ENCODE data around the gene RGS2.

RGS2 gene, protein sequence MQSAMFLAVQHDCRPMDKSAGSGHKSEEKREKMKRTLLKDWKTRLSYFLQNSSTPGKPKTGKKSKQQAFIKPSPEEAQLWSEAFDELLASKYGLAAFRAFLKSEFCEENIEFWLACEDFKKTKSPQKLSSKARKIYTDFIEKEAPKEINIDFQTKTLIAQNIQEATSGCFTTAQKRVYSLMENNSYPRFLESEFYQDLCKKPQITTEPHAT
- 32.1 to 70.6 (median 56.6) reads per million in 4 experiments for total RNA-seq

GRCh38 chr1:192808518-192809306 lies at the start of gene RGS2:
Gene RGS2 (plus strand): TSS chr1:192809039. CDS start chr1:192809072, 33 bp downstream.
- DNase-seq: peak; percentile 80

DNA sequence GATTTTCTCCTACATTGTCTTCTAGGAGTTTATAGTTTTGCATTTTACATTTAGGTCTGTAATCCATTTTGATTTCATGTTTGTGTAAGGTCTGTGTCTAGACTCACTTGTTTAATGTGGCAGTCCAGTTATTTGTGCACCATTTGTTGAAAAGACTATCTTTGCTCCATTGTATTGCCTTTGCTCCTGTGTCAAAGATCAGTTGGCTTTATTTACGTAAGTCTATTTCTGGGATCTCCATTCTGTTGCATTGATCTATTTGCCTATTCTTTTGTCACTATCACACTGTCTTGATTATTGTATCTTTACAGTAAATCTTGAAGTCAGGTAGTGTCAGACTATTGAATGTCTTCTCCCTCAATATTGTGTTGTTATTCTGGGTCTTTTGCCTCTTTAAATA lies 49.7 kb upstream of the RGS2 start:
- no peak for DNase-seq

- no peak for DNase-seq
Observed at GRCh38 chr1:192762265-192762664, 46.6 kb upstream of the RGS2 start.

DNA sequence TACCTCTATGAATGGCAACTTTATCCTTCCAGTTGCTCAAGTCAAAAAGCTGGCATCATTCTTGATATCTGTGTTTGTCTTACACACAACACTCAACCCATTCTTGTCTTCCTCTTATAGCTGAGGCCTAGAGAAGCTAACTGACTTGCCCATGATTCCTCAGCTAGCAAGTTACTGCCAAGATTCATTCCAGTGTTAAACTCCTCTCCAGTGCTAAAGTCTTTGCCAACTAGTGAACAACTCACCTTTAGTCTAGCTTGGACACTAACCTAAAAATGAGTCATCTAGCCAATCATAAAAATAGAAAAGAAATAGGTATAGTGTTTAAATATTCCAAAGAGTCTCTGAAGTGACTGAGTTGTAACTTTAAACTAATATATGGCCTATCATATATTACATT lies 45.6 kb upstream of the RGS2 start:
- DNase-seq: no peak

DNA sequence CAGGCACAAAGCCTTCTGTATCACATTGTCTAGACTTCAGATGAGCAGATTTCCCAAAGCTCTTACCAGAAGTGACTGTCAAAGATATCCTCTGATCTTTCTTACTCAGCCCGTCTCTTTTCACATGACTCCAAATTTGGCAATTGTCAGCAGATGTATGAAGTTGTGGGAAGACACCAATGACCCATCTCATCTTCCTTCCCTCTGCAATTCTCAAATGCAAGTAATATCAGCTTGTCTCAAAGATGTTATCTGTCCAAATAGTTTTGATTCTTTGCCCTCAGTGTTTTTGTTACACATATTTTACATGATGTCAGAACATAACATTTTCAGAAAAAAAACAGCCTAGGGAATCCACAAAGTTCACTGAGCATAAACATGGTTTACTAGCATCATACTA lies 45.1 kb upstream of the RGS2 start:
- no peak for DNase-seq

- no peak for DNase-seq
Observed at GRCh38 chr1:192764675-192765074, 44.2 kb upstream of the RGS2 start.

DNA sequence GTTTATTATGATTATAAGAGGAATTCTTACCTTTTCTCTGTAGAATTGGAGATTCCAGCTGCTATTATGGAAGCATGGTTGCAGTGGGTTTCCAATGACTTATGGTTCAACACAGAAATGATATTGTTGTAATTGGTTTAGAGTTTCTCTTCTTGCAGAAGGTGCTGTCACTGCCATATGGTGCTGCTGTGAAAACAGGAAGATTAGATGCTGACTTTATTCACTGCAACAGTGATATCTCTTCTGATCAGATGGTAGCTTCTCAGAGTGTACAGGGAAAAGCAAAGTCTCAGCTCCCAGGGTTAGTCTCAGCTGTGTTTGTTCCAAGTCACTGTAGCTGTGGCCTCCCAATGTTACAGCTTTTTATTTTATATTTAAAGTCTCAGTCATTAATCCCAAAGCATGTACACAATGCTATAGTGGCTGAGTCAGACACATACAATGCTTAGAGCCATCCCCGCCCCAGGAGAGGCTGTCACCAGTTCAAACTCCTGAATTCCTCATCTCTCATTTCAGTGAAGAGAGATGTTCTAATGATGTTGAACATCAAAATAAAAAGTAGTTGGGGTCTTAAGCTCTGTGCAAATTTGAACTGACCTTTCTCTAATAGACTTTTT lies 42.7 kb upstream of the RGS2 start:
- DNase-seq: no peak

GRCh38 chr1:192766876-192767275 lies 42.0 kb upstream of the RGS2 start:
- no peak for DNase-seq

GRCh38 chr1:192767798-192768197 lies 41.0 kb upstream of the RGS2 start:
- no peak for DNase-seq

- DNase-seq: no peak
Observed at GRCh38 chr1:192768463-192768862, 40.4 kb upstream of the RGS2 start.

GRCh38 chr1:192771341-192771740 lies 37.5 kb upstream of the RGS2 start:
- DNase-seq: no peak

DNA sequence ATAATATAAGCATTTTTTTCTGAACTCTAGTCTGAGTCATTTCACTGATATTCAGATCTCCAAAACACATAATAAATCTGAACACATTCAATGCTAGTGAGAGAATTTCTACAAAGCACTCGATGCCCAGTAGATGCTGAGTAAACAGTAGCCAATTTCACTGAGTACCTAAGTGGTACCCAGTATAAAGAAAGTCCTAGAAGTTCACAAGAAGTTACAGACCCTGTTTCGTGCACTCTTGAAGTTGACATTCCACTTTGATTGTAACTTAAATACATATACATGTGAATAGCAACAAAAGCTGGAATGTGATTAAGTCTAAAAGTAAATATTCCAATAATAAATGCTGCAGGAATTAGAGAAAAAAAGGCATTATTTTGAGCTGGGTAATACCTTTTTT lies 33.2 kb upstream of the RGS2 start:
- DNase-seq: no peak

DNA sequence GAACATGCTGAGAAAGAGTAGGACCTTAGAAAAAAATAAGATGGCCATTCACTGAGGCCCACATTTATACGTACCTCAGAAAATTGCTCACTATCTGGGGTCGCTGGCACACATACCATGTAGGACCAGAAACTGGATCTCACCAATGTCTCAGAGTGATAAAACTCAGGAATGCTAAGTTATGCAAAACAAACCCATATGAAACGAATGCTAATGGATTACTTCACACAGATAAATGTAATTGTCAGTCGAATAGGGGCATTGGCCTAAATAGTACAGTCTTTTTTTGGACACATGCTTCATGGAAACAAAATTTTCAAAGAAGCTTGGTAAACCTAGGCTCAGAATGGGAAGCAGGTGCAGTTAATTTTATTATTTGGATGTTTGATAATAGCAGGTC lies 32.6 kb upstream of the RGS2 start:
- DNase-seq: no peak

DNA sequence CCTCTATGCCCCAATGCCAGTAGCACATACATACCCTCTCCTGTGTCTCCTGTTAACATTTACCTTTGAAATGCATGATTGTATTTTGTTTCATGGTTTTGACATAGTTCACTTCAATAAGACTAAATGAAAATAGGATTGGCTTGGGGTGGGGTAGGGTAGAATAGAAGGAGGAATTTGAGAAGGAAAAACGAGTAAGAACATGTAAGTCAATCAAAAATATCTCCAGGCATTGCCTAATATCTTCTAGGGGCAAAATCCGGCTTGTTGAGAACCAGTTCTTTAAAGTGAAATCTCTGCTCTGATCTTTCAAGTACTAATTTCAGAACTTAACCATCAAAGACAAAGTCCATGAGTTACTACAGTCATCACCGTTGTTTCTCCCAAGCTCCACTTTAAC lies 31.8 kb upstream of the RGS2 start:
- DNase-seq: no peak

DNA sequence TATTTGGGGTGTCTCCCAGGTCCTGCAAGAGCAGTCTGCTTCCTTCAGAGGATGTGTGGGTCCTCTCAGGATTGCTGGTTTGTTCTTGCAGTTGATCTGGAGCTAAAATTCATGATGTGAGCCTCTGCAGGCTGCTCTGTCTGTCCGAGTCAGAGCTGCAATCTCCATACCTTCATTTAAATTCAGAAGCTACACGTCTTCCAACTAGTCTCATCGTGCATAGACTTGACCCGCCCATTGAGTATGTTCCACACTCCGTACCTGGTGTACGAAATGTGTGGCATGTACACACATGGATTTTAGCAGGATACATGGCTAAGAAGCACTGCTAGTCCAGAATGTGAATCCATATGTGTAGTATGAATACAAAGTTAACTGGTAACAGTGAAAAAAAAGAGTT lies 25.0 kb upstream of the RGS2 start:
- no peak for DNase-seq

- no peak for DNase-seq
Observed at GRCh38 chr1:192784397-192784796, 24.4 kb upstream of the RGS2 start.

DNA sequence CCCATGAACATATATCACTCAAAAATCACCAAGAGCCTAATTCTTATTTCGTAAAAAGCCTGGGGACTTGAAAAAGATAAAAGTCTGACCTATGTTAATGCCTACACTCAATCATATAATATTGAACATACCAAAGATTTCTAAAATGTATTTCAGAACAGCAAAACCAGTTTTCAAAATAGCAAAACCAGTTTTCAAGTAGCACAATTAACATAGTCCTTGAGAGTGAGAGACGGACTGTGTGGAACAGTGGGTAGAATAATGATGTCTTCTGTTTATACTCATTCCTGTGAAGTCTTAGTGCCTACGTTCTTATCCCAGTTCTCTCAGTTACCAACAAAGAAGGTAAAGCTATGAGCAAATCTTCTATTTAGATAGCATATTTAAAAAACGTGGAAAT lies 22.3 kb upstream of the RGS2 start:
- DNase-seq: no peak

DNA sequence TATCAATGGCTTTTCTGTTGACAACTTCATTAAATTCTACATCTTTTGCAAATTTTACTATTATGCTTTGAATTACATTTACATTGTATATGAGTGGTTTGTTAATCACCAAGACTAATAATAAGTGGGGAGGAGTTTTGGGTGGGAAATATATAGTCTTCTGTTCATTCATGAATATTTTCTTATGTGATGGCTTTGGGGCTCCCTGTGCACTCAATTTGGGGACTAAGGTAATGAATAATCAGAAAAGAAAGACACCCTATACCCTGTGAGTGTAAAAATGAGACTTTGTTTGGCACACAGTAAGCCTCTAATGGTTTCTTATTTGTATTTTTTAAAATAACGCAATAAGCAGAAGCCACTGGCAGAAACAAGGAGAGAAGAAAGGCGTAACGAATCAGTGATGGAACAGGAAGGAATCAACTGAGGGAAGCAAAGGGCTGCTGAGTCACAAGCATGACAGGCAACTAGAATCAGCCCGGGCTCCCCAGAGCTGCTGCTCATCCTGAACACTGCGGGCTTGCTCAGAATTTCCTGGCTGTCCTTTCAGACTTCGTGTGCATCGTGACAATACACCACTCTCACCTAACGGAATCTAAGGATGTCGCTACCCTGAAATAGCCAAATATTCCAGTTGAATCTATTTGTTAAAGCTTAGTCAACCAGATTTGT lies 20.8 kb upstream of the RGS2 start:
- DNase-seq: no peak

DNA sequence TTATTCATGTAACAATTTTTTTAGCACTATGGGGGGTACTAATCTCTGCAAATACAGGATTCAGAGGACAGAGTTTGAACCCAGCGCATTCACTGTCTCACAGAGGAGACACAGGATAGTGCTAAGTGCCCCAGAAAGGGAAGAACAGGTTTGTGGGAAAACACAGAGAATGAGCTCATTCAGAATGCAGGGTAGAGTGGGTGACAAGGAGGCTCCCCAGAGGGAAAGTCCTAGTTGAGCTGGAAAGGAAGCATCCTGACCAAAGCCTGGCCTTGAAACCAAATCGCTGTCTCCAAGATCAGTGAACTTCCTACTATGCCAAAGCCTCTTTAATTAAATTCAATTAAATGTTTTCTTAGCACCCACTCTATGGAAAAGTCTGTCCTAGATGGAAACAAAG lies 19.0 kb upstream of the RGS2 start:
- no peak for DNase-seq

DNA sequence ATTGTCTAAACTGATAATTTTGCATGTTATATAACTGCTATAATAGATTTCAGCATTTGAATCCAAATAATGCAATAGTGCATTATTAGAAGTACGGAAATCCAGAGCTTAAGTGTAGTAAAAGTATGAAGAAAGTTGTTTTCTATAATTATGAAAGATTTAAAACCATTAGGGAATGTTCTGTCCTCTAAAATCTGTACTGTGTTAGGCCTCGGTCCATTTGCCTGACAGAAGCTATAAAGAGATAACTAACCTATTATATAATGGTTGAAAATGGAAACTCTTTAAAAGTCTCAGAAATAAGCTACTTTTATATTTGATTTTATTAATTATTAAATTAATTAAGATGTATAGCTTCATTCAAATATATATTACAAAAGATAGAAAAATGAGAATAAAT lies 16.2 kb upstream of the RGS2 start:
- DNase-seq: no peak

DNA sequence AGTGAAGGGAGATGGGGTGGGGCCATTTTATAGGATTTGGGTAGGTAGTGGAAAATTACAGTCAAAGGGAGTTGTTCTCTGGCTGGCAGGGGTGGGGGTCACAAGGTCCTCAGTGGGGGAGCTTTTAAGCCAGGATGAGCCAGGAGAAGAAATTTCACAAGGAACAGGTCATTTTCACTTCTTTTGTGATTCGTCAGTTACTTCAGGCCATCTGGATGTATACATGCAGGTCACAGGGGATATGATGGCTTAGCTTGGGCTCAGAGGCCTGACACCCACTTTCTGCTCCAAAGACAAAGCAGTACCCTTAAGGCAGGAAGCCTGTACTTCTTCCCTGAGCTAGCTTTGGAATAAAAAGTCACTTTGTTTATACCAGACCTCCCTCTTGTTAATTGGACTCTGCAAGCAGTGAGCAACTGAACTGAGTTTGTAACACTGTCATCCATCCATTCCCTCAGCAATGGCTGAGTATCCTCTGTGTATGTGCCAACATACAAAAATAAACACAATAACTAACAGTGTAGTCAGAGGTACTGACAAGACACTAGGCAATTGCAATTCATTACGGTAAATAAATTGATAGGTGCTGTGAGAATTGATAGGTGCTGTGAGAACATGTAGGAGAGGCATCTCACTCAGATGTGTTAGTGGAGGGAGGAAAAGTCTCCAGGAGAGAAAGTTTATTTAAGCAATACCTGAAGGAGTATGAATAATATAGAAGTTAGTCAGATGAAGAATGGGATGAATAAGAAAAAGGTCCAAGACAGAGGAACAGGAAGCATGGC lies 14.7 kb upstream of the RGS2 start:
- DNase-seq: no peak

GRCh38 chr1:192794768-192795035 lies 14.1 kb upstream of the RGS2 start:
- DNase-seq: no peak

All from effector CD8-positive, alpha-beta T cell (primary cell).